Neural progenitor cell (in vitro differentiated cells): ENCODE data around the gene FAM20C. TPM values are rescaled to one million over a fixed set of nuclear protein-coding genes. Genes with fewer than 3 reads are reported as not detected.

Experiments
- DNase-seq: peaks from one replicate; pipeline ENCODE4 v3.0.0-alpha.2; 2016; ENCODE audit warnings: low spot score
- H2AFZ ChIP-seq: fragments of 200-600 bp; sonication (generic); replicated peaks from 2 replicates; pipeline ENCODE4 v1.6.1; 2016; ENCODE audit warnings: antibody characterized with exemption
- H3F3A ChIP-seq: fragments of 200-600 bp; sonication (generic); 2 replicates; pipeline ENCODE4 v1.6.1; 2016; ENCODE audit warnings: antibody characterized with exemption, low read depth
- H3K27ac ChIP-seq: fragments of 200-600 bp; sonication (generic); 2 replicates; pipeline ENCODE4 v1.5.1; 2016; ENCODE audit warnings: mild to moderate bottlenecking
- H3K27me3 ChIP-seq: fragments of 200-600 bp; sonication (generic); 2 replicates; pipeline ENCODE4 v1.6.1; 2016; ENCODE audit warnings: mild to moderate bottlenecking, moderate library complexity
- H3K36me3 ChIP-seq: fragments of 200-600 bp; sonication (generic); 2 replicates; pipeline ENCODE4 v1.5.1; 2016
- H3K4me1 ChIP-seq: fragments of 200-600 bp; sonication (generic); 2 replicates; pipeline ENCODE4 v1.6.1; 2016; ENCODE audit warnings: mixed run types
- H3K4me2 ChIP-seq: fragments of 200-600 bp; sonication (generic); 2 replicates; pipeline ENCODE4 v1.6.1; 2016
- H3K4me3 ChIP-seq: fragments of 200-600 bp; sonication (generic); 2 replicates; pipeline ENCODE4 v1.5.1; 2016
- H3K79me2 ChIP-seq: fragments of 200-600 bp; sonication (generic); 2 replicates; pipeline ENCODE4 v1.6.1; 2016; ENCODE audit warnings: low read depth
- H3K9ac ChIP-seq: fragments of 200-600 bp; sonication (generic); 2 replicates; pipeline ENCODE4 v1.6.1; 2016
- H3K9me3 ChIP-seq: fragments of 200-600 bp; sonication (generic); 2 replicates; pipeline ENCODE4 v1.5.1; 2016; ENCODE audit warnings: low read depth
- H4K20me1 ChIP-seq: fragments of 200-600 bp; sonication (generic); 2 replicates; pipeline ENCODE4 v1.6.1; 2016; ENCODE audit warnings: low read depth
- H3K27ac Mint-ChIP-seq: 3 replicates; pipeline ENCODE4 v1.8.0; 2021; ENCODE audit warnings: mixed read lengths
- H3K27me3 Mint-ChIP-seq: 2 replicates; pipeline ENCODE4 v1.8.0; 2022; ENCODE audit warnings: low read depth, mild to moderate bottlenecking, inconsistent platforms, moderate library complexity, mixed read lengths; ENCODE audit not compliant: insufficient read depth
- H3K36me3 Mint-ChIP-seq: 3 replicates; pipeline ENCODE4 v1.8.0; 2021; ENCODE audit warnings: mixed read lengths
- H3K4me1 Mint-ChIP-seq: 3 replicates; pipeline ENCODE4 v1.8.0; 2021; ENCODE audit warnings: mixed read lengths
- H3K4me3 Mint-ChIP-seq: 3 replicates; pipeline ENCODE4 v1.8.0; 2021; ENCODE audit warnings: mild to moderate bottlenecking, moderate library complexity, mixed read lengths
- H3K9me3 Mint-ChIP-seq: 3 replicates; pipeline ENCODE4 v1.8.0; 2020; ENCODE audit warnings: mixed read lengths
- CTCF ChIP-seq: fragments of 200-600 bp; sonication (generic); IDR thresholded peaks from 2 replicates; pipeline ENCODE4 v1.5.1; 2017; ENCODE audit warnings: antibody characterized with exemption, mild to moderate bottlenecking
- EZH2 ChIP-seq: fragments of 200-600 bp; sonication (generic); IDR thresholded peaks from 2 replicates; pipeline ENCODE4 v1.6.1; 2017; ENCODE audit warnings: antibody characterized with exemption, mild to moderate bottlenecking, moderate library complexity
- EZH2phosphoT487 ChIP-seq: fragments of 200-600 bp; sonication (generic); IDR thresholded peaks from 2 replicates; pipeline ENCODE4 v1.6.1; 2017; ENCODE audit warnings: antibody characterized with exemption
- total RNA-seq: library from RNA; depleted of rRNA; stranded (reverse); fragments of >200 nt; gene quantifications from 2 replicates; pipeline ENCODE4 v1.2.3, GENCODE V29; 2015; ENCODE audit warnings: low replicate concordance

FAM20C gene
- total RNA-seq, 1 donor from 2014 or later = 3.8 TPM

- no peak overlapping the region for H2AFZ ChIP-seq
- Mint-ChIP-seq H3K4me1 (peaks cover 30% of the 10 kb centered on the region), H3K27ac (no peak overlapping the region), H3K36me3 (peaks cover 3% of the 10 kb centered on the region), H3K9me3 (no peaks in the 10 kb centered on the region), H3K27me3 (peaks cover 14% of the 10 kb centered on the region), H3K4me3 (no peak overlapping the region)
- TF ChIP-seq EZH2 (no peak), EZH2phosphoT487 (no peak), CTCF (no peak)
- H3K36me3 ChIP-seq = no peaks in the 10 kb centered on the region
- no peaks in the 10 kb centered on the region for H4K20me1 ChIP-seq
- H3K4me1 ChIP-seq = no peaks in the 10 kb centered on the region
- no peak overlapping the region for H3K4me2 ChIP-seq
- H3K4me3 ChIP-seq = no peak overlapping the region
- H3K9ac ChIP-seq = no peak overlapping the region
- no peaks in the 10 kb centered on the region for H3K27me3 ChIP-seq
- H3K27ac ChIP-seq = no peak overlapping the region
- DNase-seq = no peak
- H3K79me2 ChIP-seq = no peaks in the 10 kb centered on the region
- H3K9me3 ChIP-seq = no peaks in the 10 kb centered on the region
- H3F3A ChIP-seq = no peaks in the 10 kb centered on the region
Measured at GRCh38 chr7:219581-220150, 27.3 kb downstream of the FAM20C start.

GRCh38 chr7:220151-220841 lies 27.9 kb downstream of the FAM20C start:
- Histone ChIP-seq H3K27ac (no peak overlapping the region), H2AFZ (no peak overlapping the region), H3K4me3 (no peak overlapping the region), H3K27me3 (no peaks in the 10 kb centered on the region), H3K4me1 (no peaks in the 10 kb centered on the region), H3K9ac (no peak overlapping the region), H3K79me2 (no peaks in the 10 kb centered on the region), H3K4me2 (no peak overlapping the region), H3K36me3 (no peaks in the 10 kb centered on the region), H4K20me1 (no peaks in the 10 kb centered on the region), H3F3A (no peaks in the 10 kb centered on the region), H3K9me3 (no peaks in the 10 kb centered on the region)
- Mint-ChIP-seq H3K4me3 (peak overlapping the region; percentile 46), H3K27me3 (peaks cover 14% of the 10 kb centered on the region), H3K36me3 (peaks cover 3% of the 10 kb centered on the region), H3K27ac (no peak overlapping the region), H3K9me3 (no peaks in the 10 kb centered on the region), H3K4me1 (peaks cover 30% of the 10 kb centered on the region)
- TF ChIP-seq EZH2 (no peak), CTCF (peak; percentile 32)
- peak; percentile 67 for DNase-seq

GRCh38 chr7:221978-222715 lies 29.8 kb downstream of the FAM20C start:
- no peaks in the 10 kb centered on the region for H4K20me1 ChIP-seq
- no peak overlapping the region for H3K27ac Mint-ChIP-seq

More at GRCh38 chr7:221978-222715, 29.8 kb downstream of the FAM20C start:
- DNase-seq = no peak
- TF ChIP-seq EZH2phosphoT487 = no peak
- TF ChIP-seq CTCF = no peak
- TF ChIP-seq EZH2 = no peak
- Mint-ChIP-seq H3K36me3 (peaks cover 3% of the 10 kb centered on the region), H3K27me3 (peaks cover 14% of the 10 kb centered on the region), H3K4me3 (no peak overlapping the region), H3K4me1 (peaks cover 25% of the 10 kb centered on the region), H3K9me3 (no peaks in the 10 kb centered on the region)
- no peaks in the 10 kb centered on the region for H3K36me3 ChIP-seq
- H3K79me2 ChIP-seq = no peaks in the 10 kb centered on the region
- H3K27ac ChIP-seq = no peak overlapping the region
- no peaks in the 10 kb centered on the region for H3K4me1 ChIP-seq
- H3K9ac ChIP-seq = no peak overlapping the region
- no peak overlapping the region for H3K4me2 ChIP-seq
- no peaks in the 10 kb centered on the region for H3K9me3 ChIP-seq
- no peak overlapping the region for H3K4me3 ChIP-seq
- H3F3A ChIP-seq = no peaks in the 10 kb centered on the region
- no peaks in the 10 kb centered on the region for H3K27me3 ChIP-seq
- H2AFZ ChIP-seq = no peak overlapping the region
